GM21515 (cell line): ENCODE data around the gene ATP6AP1.

Source experiments
- ATAC-seq: cut with Tn5 transposase; IDR thresholded peaks from one replicate; pipeline ENCODE4 v1.9.1; 2021; ENCODE audit not compliant: unreplicated experiment

Gene ATP6AP1

GRCh38 chrX:154486052-154486395 is 57.5 kb downstream of the ATP6AP1 start:
- ATAC-seq = no peak
